Activated CD8-positive, alpha-beta memory T cell treated with anti-CD3 and anti-CD28 coated beads for 36 hours (primary cell): Measurements from ENCODE around the gene RHOF. TPM values are rescaled to one million over a fixed set of nuclear protein-coding genes. Genes with fewer than 3 reads are reported as not detected.
"Not testable (repeated sequence)": the region's sequence is repeated elsewhere in the genome, so short reads cannot be mapped to it uniquely, and the experiment has no call there.

Source experiments
- CTCF ChIA-PET: fragments of 350-600 bp; sonication (Branson Sonifier 250); formaldehyde crosslinking; loops from one replicate; lab custom pipeline; 2021; ENCODE audit warnings: antibody characterized with exemption; lab: Charles Lee
- POLR2A ChIA-PET: fragments of 350-600 bp; sonication (Branson Sonifier 250); formaldehyde crosslinking; loops from one replicate; lab custom pipeline; 2021; ENCODE audit warnings: antibody characterized with exemption; lab: Charles Lee
- total RNA-seq, 2 experiments: library from RNA; stranded (reverse); gene quantifications; one replicate each; pipeline ENCODE4 v1.2.3, GENCODE V29; 2021

The RHOF gene
- total RNA-seq, 2 experiments from 2014 or later, result 110 to 116 TPM

- ChIA-PET POLR2A (interaction anchor here (0.5 to 1.2 kb wide), 6 partner anchors 17 to 1457 kb away, joined by 3 to 6 read pairs (median 5); partner anchors contain the start of genes MPHOSPH9 and RHOF), CTCF (interaction anchor here (0.7 to 27.0 kb wide), 10 partner anchors 24 to 112 kb away, joined by 3 to 826 read pairs (median 4); partner anchors contain the start of genes PSMD9, RHOF, SETD1B and TMEM120B)
Observed at GRCh38 chr12:121776190-121777098, 17.0 kb downstream of the RHOF start.

- POLR2A ChIA-PET, result interaction anchor here (0.8 kb wide), 1 partner anchor 63 kb away, joined by 3 read pairs; the partner anchor contains the start of gene TMEM120B
- CTCF ChIA-PET, result interaction anchor here (0.6 to 27.0 kb wide), 6 partner anchors 25 to 280 kb away, joined by 3 to 826 read pairs (median 5); partner anchors contain the start of genes PSMD9, RHOF and SETD1B
Observed at GRCh38 chr12:121775501-121775900, 18.0 kb downstream of the RHOF start.

GRCh38 chr12:121774968-121775474 is 18.5 kb downstream of the RHOF start:
- ChIA-PET CTCF (interaction anchor here (0.6 to 27.0 kb wide), 6 partner anchors 9 to 280 kb away, joined by 3 to 826 read pairs (median 4); partner anchors contain the start of genes PSMD9, RHOF and SETD1B), POLR2A (interaction anchor here (0.6 to 0.8 kb wide), 2 partner anchors 12 to 63 kb away, joined by 3 read pairs; partner anchors contain the start of gene TMEM120B)

- POLR2A ChIA-PET, result interaction anchor here (0.5 kb wide), 1 partner anchor 183 kb away, joined by 3 read pairs; no protein-coding TSS in a partner anchor
- CTCF ChIA-PET, result interaction anchor here (0.5 to 27.0 kb wide), 19 partner anchors 9 to 236 kb away, joined by 3 to 826 read pairs (median 4); partner anchors contain the start of genes RHOF, SETD1B and TMEM120B
Observed at GRCh38 chr12:121773011-121773777, 20.3 kb downstream of the RHOF start.

- ChIA-PET POLR2A (no interaction called here), CTCF (interaction anchor here (0.9 kb wide), 1 partner anchor 75 kb away, joined by 4 read pairs; no protein-coding TSS in a partner anchor)
Observed at GRCh38 chr12:121770813-121771625, 22.5 kb downstream of the RHOF start.

- POLR2A ChIA-PET, result no interaction called here
Observed at GRCh38 chr12:121770388-121770787, 23.1 kb downstream of the RHOF start.

GRCh38 chr12:121769831-121770301 is 23.6 kb downstream of the RHOF start:
- ChIA-PET POLR2A (no interaction called here), CTCF (interaction anchor here (0.9 to 1.5 kb wide), 2 partner anchors 24 to 74 kb away, joined by 4 to 7 read pairs; partner anchors contain the start of gene RHOF)

More at GRCh38 chr12:121770388-121770787, 23.1 kb downstream of the RHOF start:
- CTCF ChIA-PET, result interaction anchor here (0.9 to 1.5 kb wide), 2 partner anchors 24 to 74 kb away, joined by 4 to 7 read pairs; partner anchors contain the start of gene RHOF

GRCh38 chr12:121769297-121769830 is 24.1 kb downstream of the RHOF start:
- ChIA-PET CTCF (interaction anchor here (1.5 kb wide), 1 partner anchor 25 kb away, joined by 7 read pairs; the partner anchor contains the start of gene RHOF), POLR2A (no interaction called here)

GRCh38 chr12:121767525-121768016 is 25.9 kb downstream of the RHOF start:
- POLR2A ChIA-PET, result no interaction called here
- CTCF ChIA-PET, result interaction anchor here (1.1 to 1.2 kb wide), 2 partner anchors 13 to 27 kb away, joined by 4 read pairs; no protein-coding TSS in a partner anchor

GRCh38 chr12:121766290-121767039 is 27.0 kb downstream of the RHOF start:
- CTCF ChIA-PET, result interaction anchor here (1.2 to 1.5 kb wide), 2 partner anchors 14 to 46 kb away, joined by 3 to 4 read pairs; no protein-coding TSS in a partner anchor
- POLR2A ChIA-PET, result no interaction called here

- ChIA-PET CTCF (interaction anchor here (0.9 to 1.5 kb wide), 2 partner anchors 12 to 46 kb away, joined by 3 read pairs; no protein-coding TSS in a partner anchor), POLR2A (no interaction called here)
Observed at GRCh38 chr12:121765573-121765972, 27.9 kb downstream of the RHOF start.

- ChIA-PET CTCF (interaction anchor here (0.6 to 1.1 kb wide), 3 partner anchors 8 to 69 kb away, joined by 3 read pairs; no protein-coding TSS in a partner anchor), POLR2A (no interaction called here)
Observed at GRCh38 chr12:121764808-121765207, 28.7 kb downstream of the RHOF start.

- ChIA-PET CTCF (no interaction called here), POLR2A (interaction anchor here (0.6 to 0.7 kb wide), 2 partner anchors 12 to 66 kb away, joined by 3 to 4 read pairs; no protein-coding TSS in a partner anchor)
Observed at GRCh38 chr12:121762269-121762668, 31.2 kb downstream of the RHOF start.

GRCh38 chr12:121758536-121758935 is 35.0 kb downstream of the RHOF start:
- CTCF ChIA-PET, POLR2A ChIA-PET: not testable (repeated sequence)

GRCh38 chr12:121755591-121755990 is 37.9 kb downstream of the RHOF start:
- CTCF ChIA-PET, result no interaction called here
- POLR2A ChIA-PET, result no interaction called here

GRCh38 chr12:121754836-121755235 is 38.7 kb downstream of the RHOF start:
- POLR2A ChIA-PET, result no interaction called here
- CTCF ChIA-PET, result no interaction called here
